Brain microvascular endothelial cell (primary cell): ENCODE results near the gene TYK2.

Experiments used
- DNase-seq: peaks from one replicate; pipeline ENCODE4 v3.0.0-alpha.2; 2020
- H3K27ac ChIP-seq: fragments of 250-450 bp; sonication (Bioruptor Pico); 2 replicates; pipeline ENCODE4 v1.5.1; 2020; ENCODE audit warnings: mild to moderate bottlenecking, moderate library complexity
- H3K27me3 ChIP-seq: fragments of 250-450 bp; sonication (Bioruptor Pico); replicated peaks from 2 replicates; pipeline ENCODE4 v1.5.1; 2020; ENCODE audit warnings: mild to moderate bottlenecking
- H3K36me3 ChIP-seq: fragments of 250-450 bp; sonication (Bioruptor Pico); replicated peaks from 2 replicates; pipeline ENCODE4 v1.5.1; 2020; ENCODE audit warnings: mild to moderate bottlenecking
- H3K4me3 ChIP-seq: 2 replicates; pipeline ENCODE4 v1.5.1; 2011; ENCODE audit warnings: low read depth, mild to moderate bottlenecking, control low read depth, low read length, moderate library complexity
- CTCF ChIP-seq: IDR thresholded peaks from 2 replicates; pipeline ENCODE4 v1.5.1; 2011; ENCODE audit warnings: low read depth, mild to moderate bottlenecking, moderate library complexity, low read length, control low read depth, inconsistent platforms; ENCODE audit errors: missing control alignments
- in situ Hi-C: cut with HindIII; loops from 2 replicates; pipeline ENCODE4 v1.10.0; 2017; ENCODE audit warnings: low sequenced_read_pairs, low pct_ligation_motif_present

TYK2 gene

GRCh38 chr19:10352764-10353671 is 27.4 kb downstream of the TYK2 start:
- in situ Hi-C loops: no loop called here
- Histone ChIP-seq H3K27me3 (no peaks in the 10 kb centered on the region), H3K36me3 (peaks cover 54% of the 10 kb centered on the region), H3K4me3 (no peak overlapping the region), H3K27ac (no peak overlapping the region)
- TF ChIP-seq CTCF: no peak
- no peak for DNase-seq

- in situ Hi-C loops: no loop called here
- peaks cover 10% of the 10 kb centered on the region for H3K36me3 ChIP-seq
- no peak overlapping the region for H3K4me3 ChIP-seq
- no peaks in the 10 kb centered on the region for H3K27me3 ChIP-seq
- peak; percentile 13 for DNase-seq
- H3K27ac ChIP-seq: no peak overlapping the region
- no peak for TF ChIP-seq CTCF
These were observed 33.9 kb downstream of the TYK2 start for GRCh38 chr19:10346509-10346908.

- no peaks in the 10 kb centered on the region for H3K27me3 ChIP-seq
- no peak overlapping the region for H3K27ac ChIP-seq
- no peak for TF ChIP-seq CTCF
- in situ Hi-C loops: no loop called here
- DNase-seq: peak; percentile 16
- peaks cover 1% of the 10 kb centered on the region for H3K36me3 ChIP-seq
- H3K4me3 ChIP-seq: no peak overlapping the region
These were observed 35.6 kb downstream of the TYK2 start for GRCh38 chr19:10344780-10345179.

- Histone ChIP-seq H3K4me3 (no peak overlapping the region), H3K36me3 (no peaks in the 10 kb centered on the region), H3K27ac (no peak overlapping the region), H3K27me3 (no peaks in the 10 kb centered on the region)
- DNase-seq: no peak
- no peak for TF ChIP-seq CTCF
- in situ Hi-C loops: no loop called here
These were observed 36.9 kb downstream of the TYK2 start for GRCh38 chr19:10343495-10343894.

- Histone ChIP-seq H3K36me3 (no peaks in the 10 kb centered on the region), H3K27ac (no peak overlapping the region), H3K4me3 (no peak overlapping the region), H3K27me3 (no peaks in the 10 kb centered on the region)
- no peak for TF ChIP-seq CTCF
- no peak for DNase-seq
- in situ Hi-C loops: no loop called here
These were observed 40.4 kb downstream of the TYK2 start for GRCh38 chr19:10339977-10340376.
